VCaP (cell line): ENCODE data around the gene SDF2.

ENCODE experiments used
- H3K27ac ChIP-seq: fragments of 450-650 bp; 2 replicates; pipeline ENCODE4 v1.5.1; 2017
- TF ChIP-seq, protein P1 (sequence below): fragments of 450-650 bp; conservative IDR thresholded peaks from 2 replicates; pipeline ENCODE4 v1.5.1; 2017; ENCODE audit warnings: mild to moderate bottlenecking, moderate library complexity

The SDF2 gene

DNA sequence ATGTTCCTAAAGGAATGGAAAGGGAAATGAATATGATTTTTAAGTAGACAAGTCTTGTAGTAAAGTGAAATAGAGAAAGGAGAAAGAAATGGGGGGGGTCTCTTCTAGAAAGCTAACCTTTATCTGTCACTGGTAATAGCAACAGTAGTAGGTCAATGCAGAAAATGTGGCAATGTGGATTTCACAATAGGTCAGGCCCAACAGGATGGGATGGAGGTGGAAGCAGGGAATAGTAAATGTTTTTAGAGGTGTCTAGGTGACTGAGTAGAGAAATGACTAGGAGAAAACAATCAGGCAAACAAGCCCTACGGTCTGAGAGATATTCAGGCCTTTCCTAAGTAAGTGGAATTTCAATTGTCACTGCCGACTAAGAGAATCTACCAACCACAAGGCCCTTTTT, 41.7 kb downstream of the SDF2 start:
- H3K27ac ChIP-seq = no peak overlapping the region
- TF ChIP-seq, protein P1, sequence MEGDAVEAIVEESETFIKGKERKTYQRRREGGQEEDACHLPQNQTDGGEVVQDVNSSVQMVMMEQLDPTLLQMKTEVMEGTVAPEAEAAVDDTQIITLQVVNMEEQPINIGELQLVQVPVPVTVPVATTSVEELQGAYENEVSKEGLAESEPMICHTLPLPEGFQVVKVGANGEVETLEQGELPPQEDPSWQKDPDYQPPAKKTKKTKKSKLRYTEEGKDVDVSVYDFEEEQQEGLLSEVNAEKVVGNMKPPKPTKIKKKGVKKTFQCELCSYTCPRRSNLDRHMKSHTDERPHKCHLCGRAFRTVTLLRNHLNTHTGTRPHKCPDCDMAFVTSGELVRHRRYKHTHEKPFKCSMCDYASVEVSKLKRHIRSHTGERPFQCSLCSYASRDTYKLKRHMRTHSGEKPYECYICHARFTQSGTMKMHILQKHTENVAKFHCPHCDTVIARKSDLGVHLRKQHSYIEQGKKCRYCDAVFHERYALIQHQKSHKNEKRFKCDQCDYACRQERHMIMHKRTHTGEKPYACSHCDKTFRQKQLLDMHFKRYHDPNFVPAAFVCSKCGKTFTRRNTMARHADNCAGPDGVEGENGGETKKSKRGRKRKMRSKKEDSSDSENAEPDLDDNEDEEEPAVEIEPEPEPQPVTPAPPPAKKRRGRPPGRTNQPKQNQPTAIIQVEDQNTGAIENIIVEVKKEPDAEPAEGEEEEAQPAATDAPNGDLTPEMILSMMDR = no peak

DNA sequence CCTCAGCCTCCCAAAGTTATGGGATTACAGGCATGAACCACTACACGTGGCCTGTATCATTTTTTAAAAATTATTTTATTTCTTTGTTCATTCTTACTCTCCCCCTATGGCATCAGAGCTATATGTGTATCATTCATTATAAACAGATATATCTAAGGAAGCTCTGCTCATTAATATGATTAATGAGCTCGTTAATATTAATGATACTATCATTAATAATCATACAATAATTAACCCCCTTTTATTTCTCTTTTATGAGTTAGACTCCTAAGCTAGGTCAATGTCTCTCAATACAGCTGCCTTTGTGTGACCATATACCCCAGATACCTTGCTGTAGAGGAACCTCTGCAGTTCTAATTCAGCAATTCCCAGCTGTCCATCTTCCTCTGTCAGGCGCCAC, 43.2 kb downstream of the SDF2 start:
- TF ChIP-seq, protein P1 = no peak
- no peak overlapping the region for H3K27ac ChIP-seq

DNA sequence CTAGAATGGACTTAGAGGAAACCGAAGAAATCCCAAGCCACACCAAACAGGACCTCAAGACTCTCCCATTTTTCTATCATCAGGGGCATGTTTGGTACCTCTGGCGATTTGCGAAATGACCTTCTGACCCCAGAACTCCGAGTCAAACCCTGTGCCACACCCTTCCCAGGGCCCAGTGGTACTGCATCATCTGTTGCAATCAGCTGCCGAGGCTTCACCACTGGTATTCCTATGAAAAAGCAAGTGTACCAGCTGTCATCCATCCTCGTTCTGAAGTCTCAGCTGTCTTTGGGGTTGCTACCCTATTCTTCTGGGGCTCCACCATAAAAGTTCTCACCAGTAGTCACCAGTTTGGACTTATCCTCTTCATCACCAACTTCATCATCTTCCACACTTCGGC, 45.4 kb downstream of the SDF2 start:
- H3K27ac ChIP-seq = no peak overlapping the region
- TF ChIP-seq, protein P1 = no peak

DNA sequence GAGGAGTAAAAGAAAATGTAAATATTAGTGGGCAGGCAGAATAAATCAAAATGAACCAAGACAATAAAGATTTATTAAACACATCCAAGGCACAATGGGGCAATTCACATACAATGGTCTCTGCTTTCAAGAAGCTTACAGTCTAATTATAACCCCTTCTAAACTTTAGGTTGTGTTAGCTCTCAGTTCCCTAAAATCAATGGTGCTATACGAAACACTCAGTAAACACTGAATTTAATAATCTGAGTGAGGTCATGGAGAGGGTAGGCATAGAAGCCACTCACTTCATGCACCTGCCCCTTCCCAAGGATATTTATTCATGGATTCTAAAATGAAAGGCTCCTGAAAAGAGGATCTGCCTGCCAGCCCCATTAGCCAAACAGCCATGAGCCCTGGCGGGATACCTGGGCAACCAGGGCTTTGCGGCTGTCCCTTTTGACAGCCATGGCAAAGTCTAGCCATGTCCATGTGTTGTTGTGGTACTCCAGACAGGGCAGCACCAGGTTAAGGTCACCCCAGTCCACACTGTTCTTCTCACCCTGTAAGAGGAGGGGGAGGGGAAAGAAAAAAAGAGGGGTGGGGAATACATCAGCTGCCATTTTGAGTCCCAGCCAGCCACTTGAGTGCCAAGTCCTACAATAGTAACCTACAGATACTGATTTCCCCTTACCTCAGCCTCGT, 46.3 kb downstream of the SDF2 start:
- no peak overlapping the region for H3K27ac ChIP-seq
- TF ChIP-seq, protein P1 = no peak

DNA sequence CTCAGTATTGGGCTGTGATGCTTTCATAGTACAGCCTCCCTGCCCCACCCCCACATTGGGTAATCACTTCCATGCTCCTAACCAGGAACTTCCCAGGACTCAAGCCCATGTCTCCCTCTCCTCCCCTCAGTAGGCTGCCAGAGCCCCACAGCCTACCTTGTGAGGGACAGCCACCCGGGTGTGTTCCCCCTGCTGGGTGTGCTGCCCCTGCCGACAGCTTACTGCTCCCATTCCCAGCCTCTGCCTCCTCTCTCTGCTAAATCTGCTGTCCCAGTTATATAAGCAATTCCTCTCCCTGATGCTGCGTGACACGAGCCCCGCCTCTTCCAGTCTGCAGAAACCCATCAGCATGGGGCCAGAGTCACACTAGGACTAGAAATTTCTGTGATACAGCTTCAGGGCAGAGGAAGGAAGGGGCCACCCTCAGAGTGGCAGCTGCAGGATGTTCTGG, 47.8 kb downstream of the SDF2 start, which contains the start of gene RSKR:
Gene RSKR (minus strand): TSS at position 255 of the 451 bp plus-strand sequence. CDS start 24 bp downstream, at position 231.
- TF ChIP-seq, protein P1 = no peak
- no peak within 1 kb of the TSS for H3K27ac ChIP-seq

DNA sequence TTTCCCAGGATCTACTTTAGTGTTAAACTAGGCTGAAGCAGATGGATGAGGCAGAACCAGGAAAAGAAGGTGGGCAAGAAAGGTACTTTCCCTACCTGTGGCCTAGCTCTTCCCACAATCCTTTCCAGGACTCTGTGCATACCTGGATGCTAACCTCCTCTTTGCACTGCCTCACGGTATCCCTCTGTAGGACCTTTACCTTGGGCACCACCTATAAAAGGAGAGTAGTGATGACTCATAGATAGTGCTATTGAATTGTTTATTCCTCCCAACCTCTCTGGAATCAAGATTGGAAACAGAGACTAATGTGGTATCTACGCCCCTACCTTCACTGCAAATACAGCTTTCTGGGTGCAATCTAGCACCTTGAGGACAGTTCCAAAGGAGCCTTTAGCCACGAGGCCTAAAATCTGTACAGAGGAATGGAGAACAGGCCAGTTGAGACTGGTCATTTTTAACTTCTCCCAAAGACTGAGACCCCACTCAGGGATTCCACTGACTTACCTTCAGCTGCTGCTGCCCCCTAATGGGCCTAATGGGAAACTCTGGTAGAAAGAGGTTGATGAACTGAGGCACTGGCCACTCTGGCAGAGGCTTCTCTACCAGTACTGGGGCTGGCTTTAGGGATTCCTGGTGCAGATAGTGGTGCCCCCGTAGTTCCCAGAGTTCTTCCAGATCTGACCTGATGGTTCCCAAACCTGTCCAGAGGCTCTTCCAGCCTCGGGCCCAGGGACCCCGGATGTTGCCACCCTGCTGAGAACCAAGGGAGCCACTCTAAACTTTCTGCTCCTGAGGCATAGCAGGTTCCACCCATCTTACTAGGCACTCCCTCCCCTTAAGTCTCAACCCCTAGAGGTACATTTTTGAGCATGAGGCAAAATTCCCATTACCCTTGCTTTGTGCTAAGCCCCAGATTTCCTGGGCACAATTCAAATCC, 48.5 kb downstream of the SDF2 start:
- H3K27ac ChIP-seq = no peak overlapping the region
- TF ChIP-seq, protein P1 = peak; percentile 87

DNA sequence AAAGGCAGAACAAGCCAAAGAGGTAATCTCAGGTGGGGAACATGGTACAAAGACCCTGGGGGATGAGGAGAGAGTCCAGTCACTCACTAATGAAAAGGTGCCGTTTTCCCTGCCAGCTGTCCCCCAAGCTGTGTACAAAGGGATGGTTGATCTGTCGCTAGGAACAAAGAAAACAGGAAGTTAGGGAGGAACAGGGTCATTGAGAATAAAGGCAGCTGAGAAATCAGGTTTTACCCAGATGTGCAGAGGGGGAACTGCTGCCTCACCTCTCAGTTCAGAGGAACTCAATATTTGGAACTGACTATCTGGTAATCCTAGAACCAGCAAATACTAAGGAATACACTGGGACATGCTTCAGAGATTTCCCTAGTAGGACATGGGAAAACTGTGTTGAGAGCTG, 49.2 kb downstream of the SDF2 start:
- no peak overlapping the region for H3K27ac ChIP-seq
- TF ChIP-seq, protein P1 = no peak
